Central memory CD8-positive, alpha-beta T cell (primary cell): ENCODE data around the gene ZNF318.

Experiments
- ATAC-seq: fragments of 150-1000 bp; cut with Tn5 transposase; replicated peaks from 2 replicates; pipeline ENCODE4 v1.10.0; 2022; ENCODE audit warnings: mild to moderate bottlenecking, moderate FRiP score, moderate number of reproducible peaks; ENCODE audit not compliant: poor library complexity, severe bottlenecking; ENCODE audit errors: extremely low read depth
- DNase-seq, 2 donors: peaks; one replicate each; pipeline ENCODE4 v3.0.0; 2021; ENCODE audit warnings: low spot score in 2 of 2
- H3K27ac Mint-ChIP-seq: one replicate; pipeline ENCODE4 v1.8.0; 2022; ENCODE audit warnings: low read depth, mild to moderate bottlenecking, moderate library complexity, mixed read lengths
- H3K27me3 Mint-ChIP-seq: one replicate; pipeline ENCODE4 v1.8.0; 2022; ENCODE audit warnings: mixed read lengths
- H3K36me3 Mint-ChIP-seq: one replicate; pipeline ENCODE4 v1.8.0; 2022; ENCODE audit warnings: mild to moderate bottlenecking, moderate library complexity, mixed read lengths; ENCODE audit not compliant: insufficient read depth
- H3K4me1 Mint-ChIP-seq: one replicate; pipeline ENCODE4 v1.8.0; 2022; ENCODE audit warnings: mixed read lengths
- H3K4me3 Mint-ChIP-seq: one replicate; pipeline ENCODE4 v1.8.0; 2022; ENCODE audit warnings: mild to moderate bottlenecking, moderate library complexity, mixed read lengths
- H3K9me3 Mint-ChIP-seq: one replicate; pipeline ENCODE4 v1.8.0; 2022; ENCODE audit warnings: mixed read lengths

ZNF318 gene

GRCh38 chr6:43302126-43302525 is 67.3 kb downstream of the ZNF318 start:
- peaks cover 2% of the 10 kb centered on the region for H3K4me1 Mint-ChIP-seq
- no peak for DNase-seq
- no peak overlapping the region for H3K27ac Mint-ChIP-seq
- no peaks in the 10 kb centered on the region for H3K9me3 Mint-ChIP-seq
- H3K27me3 Mint-ChIP-seq, result peaks cover 33% of the 10 kb centered on the region
- no peaks in the 10 kb centered on the region for H3K36me3 Mint-ChIP-seq
- H3K4me3 Mint-ChIP-seq, result no peak overlapping the region
- ATAC-seq, result no peak

- Mint-ChIP-seq H3K36me3 (no peaks in the 10 kb centered on the region), H3K9me3 (no peaks in the 10 kb centered on the region), H3K27ac (no peak overlapping the region), H3K4me1 (no peaks in the 10 kb centered on the region), H3K27me3 (peaks cover 32% of the 10 kb centered on the region), H3K4me3 (no peak overlapping the region)
- DNase-seq (no peak), ATAC-seq (no peak)
Measured at GRCh38 chr6:43301081-43301870, 68.2 kb downstream of the ZNF318 start.

- no peak for ATAC-seq
- Mint-ChIP-seq H3K36me3 (no peaks in the 10 kb centered on the region), H3K4me1 (no peaks in the 10 kb centered on the region), H3K27me3 (peaks cover 32% of the 10 kb centered on the region), H3K9me3 (no peaks in the 10 kb centered on the region), H3K4me3 (no peak overlapping the region), H3K27ac (no peak overlapping the region)
- DNase-seq, result no peak
Measured at GRCh38 chr6:43299338-43300293, 69.8 kb downstream of the ZNF318 start.

- H3K4me1 Mint-ChIP-seq, result no peaks in the 10 kb centered on the region
- H3K36me3 Mint-ChIP-seq, result no peaks in the 10 kb centered on the region
- H3K27ac Mint-ChIP-seq, result no peak overlapping the region
- ATAC-seq (no peak), DNase-seq (no peak)
- H3K27me3 Mint-ChIP-seq, result peaks cover 32% of the 10 kb centered on the region
- no peak overlapping the region for H3K4me3 Mint-ChIP-seq
- H3K9me3 Mint-ChIP-seq, result no peaks in the 10 kb centered on the region
Measured at GRCh38 chr6:43298565-43299337, 70.7 kb downstream of the ZNF318 start.

- DNase-seq, result no peak
- no peak for ATAC-seq
- no peak within 1 kb of the TSS for H3K4me3 Mint-ChIP-seq
- H3K9me3 Mint-ChIP-seq, result no peaks in the 10 kb centered on the region
- no peak within 1 kb of the TSS for H3K27ac Mint-ChIP-seq
- peaks cover 32% of the 10 kb centered on the region for H3K27me3 Mint-ChIP-seq
- H3K4me1 Mint-ChIP-seq, result no peaks in the 10 kb centered on the region
- H3K36me3 Mint-ChIP-seq, result no peaks in the 10 kb centered on the region
Measured at GRCh38 chr6:43297644-43298564, 71.5 kb downstream of the ZNF318 start, which contains the start of gene SLC22A7. SLC22A7 (plus strand) TSS chr6:43298260; CDS start chr6:43298359, 99 bp downstream.

- DNase-seq (no peak), ATAC-seq (no peak)
- H3K9me3 Mint-ChIP-seq, result no peaks in the 10 kb centered on the region
- H3K27me3 Mint-ChIP-seq, result peaks cover 25% of the 10 kb centered on the region
- H3K4me3 Mint-ChIP-seq, result no peak overlapping the region
- no peak overlapping the region for H3K27ac Mint-ChIP-seq
- no peaks in the 10 kb centered on the region for H3K36me3 Mint-ChIP-seq
- no peaks in the 10 kb centered on the region for H3K4me1 Mint-ChIP-seq
Measured at GRCh38 chr6:43296780-43297497, 72.5 kb downstream of the ZNF318 start.

- no peak overlapping the region for H3K4me3 Mint-ChIP-seq
- peaks cover 10% of the 10 kb centered on the region for H3K27me3 Mint-ChIP-seq
- no peaks in the 10 kb centered on the region for H3K9me3 Mint-ChIP-seq
- H3K36me3 Mint-ChIP-seq, result no peaks in the 10 kb centered on the region
- DNase-seq, result no peak
- H3K4me1 Mint-ChIP-seq, result no peaks in the 10 kb centered on the region
- no peak for ATAC-seq
- H3K27ac Mint-ChIP-seq, result no peak overlapping the region
Measured at GRCh38 chr6:43295456-43295855, 74.0 kb downstream of the ZNF318 start.

GRCh38 chr6:43294536-43294935 is 74.9 kb downstream of the ZNF318 start:
- no peaks in the 10 kb centered on the region for H3K4me1 Mint-ChIP-seq
- H3K36me3 Mint-ChIP-seq, result no peaks in the 10 kb centered on the region
- ATAC-seq, result no peak
- H3K27ac Mint-ChIP-seq, result no peak overlapping the region
- no peak for DNase-seq
- no peaks in the 10 kb centered on the region for H3K9me3 Mint-ChIP-seq
- no peak overlapping the region for H3K4me3 Mint-ChIP-seq
- peaks cover 1% of the 10 kb centered on the region for H3K27me3 Mint-ChIP-seq

- no peak for ATAC-seq
Measured at GRCh38 chr6:43293698-43294097, 75.7 kb downstream of the ZNF318 start.

GRCh38 chr6:43292763-43293318 is 76.6 kb downstream of the ZNF318 start:
- H3K27ac Mint-ChIP-seq, result no peak overlapping the region
- no peaks in the 10 kb centered on the region for H3K4me1 Mint-ChIP-seq
- no peak for DNase-seq

More at GRCh38 chr6:43293698-43294097, 75.7 kb downstream of the ZNF318 start:
- Mint-ChIP-seq H3K4me1 (no peaks in the 10 kb centered on the region), H3K27ac (no peak overlapping the region), H3K4me3 (no peak overlapping the region), H3K27me3 (no peaks in the 10 kb centered on the region), H3K36me3 (no peaks in the 10 kb centered on the region), H3K9me3 (no peaks in the 10 kb centered on the region)
- DNase-seq, result no peak

GRCh38 chr6:43292341-43292740 is 77.1 kb downstream of the ZNF318 start:
- no peak overlapping the region for H3K4me3 Mint-ChIP-seq
- ATAC-seq, result no peak
- H3K27ac Mint-ChIP-seq, result no peak overlapping the region
- no peaks in the 10 kb centered on the region for H3K9me3 Mint-ChIP-seq
- H3K27me3 Mint-ChIP-seq, result peaks cover under 1% of the 10 kb centered on the region
- no peaks in the 10 kb centered on the region for H3K4me1 Mint-ChIP-seq
- DNase-seq, result no peak
- no peaks in the 10 kb centered on the region for H3K36me3 Mint-ChIP-seq

More at GRCh38 chr6:43292763-43293318, 76.6 kb downstream of the ZNF318 start:
- Mint-ChIP-seq H3K9me3 (no peaks in the 10 kb centered on the region), H3K4me3 (no peak overlapping the region), H3K36me3 (no peaks in the 10 kb centered on the region), H3K27me3 (no peaks in the 10 kb centered on the region)
- ATAC-seq, result no peak
